A204.1 (cell line): Measurements from ENCODE around the gene CLEC17A.
"Not testable (repeated sequence)": the region's sequence is repeated elsewhere in the genome, so short reads cannot be mapped to it uniquely, and the experiment has no call there.

Source experiments
- FAIRE-seq: peaks from 2 replicates; lab custom pipeline; 2012; peaks lifted over from hg19 to GRCh38; lab: Jason Lieb, UNC

CLEC17A gene

DNA sequence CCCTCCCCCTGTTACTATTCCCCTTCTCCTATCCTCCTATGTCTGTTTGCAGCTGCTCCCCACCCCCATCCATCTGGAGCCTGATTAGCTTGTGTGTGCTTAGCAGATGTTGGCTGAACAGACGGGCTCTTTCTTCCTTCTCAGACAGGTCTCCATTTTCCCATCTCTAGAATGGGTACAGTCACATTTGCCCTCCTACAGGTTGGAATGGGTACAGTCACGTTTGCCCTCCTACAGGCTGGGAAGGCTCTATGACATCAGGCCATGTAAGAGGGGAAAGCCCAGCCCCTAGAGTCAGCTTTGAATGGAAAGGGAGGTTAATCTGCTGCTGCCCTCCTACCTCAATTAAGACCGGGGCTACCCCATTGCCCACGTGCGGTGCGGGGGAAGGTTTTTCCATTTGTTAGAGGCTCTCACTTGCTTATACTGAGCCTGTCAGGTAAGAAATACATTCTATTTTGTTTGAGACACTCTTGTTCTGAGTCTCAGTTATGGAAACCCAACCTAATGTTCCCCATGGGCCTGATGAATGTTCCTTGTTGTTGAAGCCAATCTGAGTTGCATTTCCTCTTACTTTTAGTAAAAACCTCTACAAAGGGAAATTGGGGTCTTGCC is 2.2 kb upstream of the CLEC17A start:
- no peak for FAIRE-seq

GRCh38 chr19:14584372-14584771 is 1.5 kb downstream of the CLEC17A start:
- FAIRE-seq: not testable (repeated sequence)

GRCh38 chr19:14585187-14585586 is 2.3 kb downstream of the CLEC17A start:
- not testable (repeated sequence) for FAIRE-seq

DNA sequence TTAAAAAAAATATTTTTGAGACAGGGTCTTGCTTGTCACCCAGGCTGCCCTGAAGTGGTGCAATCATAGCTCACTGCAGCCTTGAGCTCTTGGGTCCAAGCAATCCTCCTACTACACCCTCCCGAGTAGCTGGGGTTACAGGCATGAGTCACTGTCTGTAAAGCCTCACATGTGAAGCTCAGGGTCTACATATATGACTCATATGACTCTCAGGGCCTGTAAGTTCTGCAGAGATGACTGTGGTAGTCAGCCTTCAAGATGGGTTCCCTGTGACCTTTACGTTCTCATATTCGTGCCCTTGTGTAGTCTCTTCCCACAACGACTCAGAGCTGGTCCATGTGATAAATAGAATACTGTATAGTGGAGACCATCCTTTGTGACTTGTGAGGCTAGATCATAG is 6.5 kb downstream of the CLEC17A start:
- FAIRE-seq: not testable (repeated sequence)

DNA sequence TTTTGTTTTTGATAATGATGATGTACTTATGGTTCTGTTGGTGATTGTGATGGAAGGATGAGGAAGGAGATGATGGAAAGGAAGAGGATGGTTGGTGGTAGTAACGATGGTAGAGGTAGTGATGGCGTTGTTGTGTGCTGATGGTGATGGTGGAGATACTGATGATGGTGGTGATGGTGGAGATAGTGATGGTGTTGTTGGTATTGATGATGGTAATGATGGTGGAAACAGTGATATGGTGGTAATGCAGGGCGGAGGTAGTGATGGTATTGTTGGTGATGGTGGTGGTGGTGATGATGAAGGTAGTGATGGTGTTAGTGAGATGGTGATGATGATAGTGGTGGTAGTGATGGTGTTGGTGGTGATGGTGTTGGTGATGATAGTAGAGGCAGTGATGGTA is 12.7 kb downstream of the CLEC17A start:
- FAIRE-seq: no peak

- FAIRE-seq: no peak
Observed at GRCh38 chr19:14599548-14600147, 16.8 kb downstream of the CLEC17A start.

DNA sequence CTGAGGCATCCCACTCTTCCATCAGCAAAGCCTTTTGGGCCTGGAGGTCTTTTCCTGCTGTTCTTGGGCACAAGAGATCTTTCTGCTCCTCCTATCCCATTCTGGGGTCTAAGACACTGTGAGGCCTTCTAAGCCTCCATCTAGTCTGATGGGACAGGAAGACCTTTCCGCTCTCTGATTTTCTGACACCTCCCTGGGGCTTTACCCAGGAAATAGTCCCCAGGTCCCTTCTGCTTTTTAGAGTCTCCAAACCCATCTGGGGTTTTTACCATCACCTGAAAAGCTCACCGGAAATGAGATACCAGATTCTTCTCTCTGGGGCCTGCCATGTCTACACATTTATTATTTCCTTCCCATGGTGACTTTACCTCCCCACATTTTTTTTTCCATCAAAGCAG is 21.1 kb downstream of the CLEC17A start:
- FAIRE-seq: no peak

GRCh38 chr19:14606627-14607026 is 23.7 kb downstream of the CLEC17A start:
- FAIRE-seq: no peak

GRCh38 chr19:14611051-14611450 is 28.2 kb downstream of the CLEC17A start:
- no peak for FAIRE-seq

DNA sequence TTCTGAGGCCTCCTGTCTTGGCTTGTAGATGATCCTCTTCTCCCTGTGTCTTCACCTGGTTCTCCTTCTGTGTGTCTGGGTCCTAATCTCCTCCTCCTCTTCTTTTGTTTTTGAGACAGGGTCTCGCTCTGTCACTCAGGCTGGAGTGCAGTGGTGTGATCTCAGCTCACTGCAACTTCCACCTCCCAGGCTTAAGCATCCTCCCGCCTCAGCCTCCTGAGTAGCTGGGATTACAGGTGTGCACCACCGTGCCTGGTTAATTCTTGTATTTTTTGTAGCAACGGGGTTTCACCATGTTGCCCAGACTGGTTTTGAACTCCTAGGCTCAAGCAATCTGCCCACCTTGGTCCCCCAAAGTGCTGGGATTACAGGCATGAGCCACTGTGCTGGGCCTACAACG is 29.4 kb downstream of the CLEC17A start:
- not testable (repeated sequence) for FAIRE-seq

DNA sequence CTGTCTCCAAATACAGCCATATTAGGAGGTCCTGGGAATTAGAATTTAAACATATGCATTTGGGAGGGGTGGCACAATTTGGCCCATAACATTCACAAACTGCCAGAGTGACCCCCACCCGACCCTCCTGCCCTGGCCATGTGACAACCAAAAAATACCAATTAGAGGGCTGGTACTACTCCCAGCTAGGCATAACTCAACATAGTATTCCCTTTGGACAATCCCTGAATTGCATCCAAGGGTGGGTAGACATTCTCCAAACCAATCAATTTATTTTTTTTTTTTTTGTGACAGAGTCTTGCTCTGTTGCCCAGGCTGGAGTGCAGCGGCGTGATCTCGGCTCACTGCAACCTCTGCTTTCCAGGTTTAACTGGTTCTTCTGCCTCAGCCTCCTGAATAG is 29.8 kb downstream of the CLEC17A start:
- FAIRE-seq: no peak

- not testable (repeated sequence) for FAIRE-seq
Observed at GRCh38 chr19:14613399-14614098, 30.7 kb downstream of the CLEC17A start.

GRCh38 chr19:14614099-14614412 is 31.2 kb downstream of the CLEC17A start:
- no peak for FAIRE-seq

DNA sequence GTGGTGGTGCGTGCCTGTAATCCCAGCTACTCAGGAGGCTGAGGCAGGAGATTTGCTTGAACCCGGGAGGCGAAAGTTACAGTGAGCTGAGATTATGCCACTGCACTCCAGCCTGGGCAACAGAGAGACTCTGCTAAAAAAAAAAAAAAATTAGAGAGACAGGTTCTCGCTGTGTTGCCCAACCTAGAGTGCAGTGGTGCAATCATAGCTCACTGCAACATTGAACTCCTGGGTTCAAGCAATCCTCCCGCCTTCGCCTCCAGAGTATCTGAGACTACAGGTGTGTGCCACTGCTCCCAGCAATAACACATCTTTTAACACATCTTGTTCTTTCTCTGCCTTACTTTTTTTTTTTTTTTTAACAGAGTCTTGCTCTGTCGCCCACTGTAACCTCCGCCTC is 32.7 kb downstream of the CLEC17A start:
- no peak for FAIRE-seq

DNA sequence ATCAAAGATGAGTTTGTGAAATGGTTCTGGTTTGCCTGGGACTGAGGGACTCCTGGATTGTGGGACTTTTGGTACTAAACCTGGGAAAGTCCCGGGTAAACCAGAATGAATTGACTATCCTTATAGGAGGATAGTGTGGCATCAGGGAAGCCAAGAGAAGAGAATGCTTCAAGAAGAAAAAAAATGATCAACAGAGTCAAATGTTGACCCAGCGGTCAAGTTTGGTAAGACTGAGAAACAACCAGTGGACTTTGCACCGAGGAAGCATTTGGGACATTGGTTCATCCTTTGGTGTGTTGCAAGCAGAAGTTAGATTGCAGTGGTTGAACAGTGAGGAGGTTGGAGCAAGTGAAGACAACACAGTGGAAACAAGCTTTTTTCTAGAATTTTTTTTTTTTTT is 33.5 kb downstream of the CLEC17A start:
- no peak for FAIRE-seq

GRCh38 chr19:14619404-14619803 is 36.5 kb downstream of the CLEC17A start:
- no peak for FAIRE-seq

- not testable (repeated sequence) for FAIRE-seq
Observed at GRCh38 chr19:14624491-14624890, 41.6 kb downstream of the CLEC17A start.

GRCh38 chr19:14629557-14629956 is 46.7 kb downstream of the CLEC17A start:
- FAIRE-seq: no peak

DNA sequence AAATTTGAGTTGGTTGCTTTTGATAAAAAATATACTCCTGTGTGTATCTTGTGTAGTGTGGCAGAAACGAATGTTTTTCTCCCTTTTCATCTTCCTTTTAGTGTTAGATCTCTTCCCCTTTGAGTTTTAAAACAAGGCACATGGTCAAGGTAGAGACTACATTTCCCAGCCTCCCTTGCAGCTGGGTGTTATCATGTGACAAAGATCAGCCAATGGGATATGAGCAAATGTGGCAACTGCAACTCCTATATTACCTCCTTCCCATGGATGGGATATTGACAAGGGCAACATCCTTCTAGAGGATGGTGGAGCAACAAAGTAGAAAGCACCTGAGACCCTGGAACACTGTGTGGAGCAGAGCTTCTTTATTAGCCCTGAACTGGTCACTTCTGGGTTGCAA is 49.4 kb downstream of the CLEC17A start:
- no peak for FAIRE-seq

DNA sequence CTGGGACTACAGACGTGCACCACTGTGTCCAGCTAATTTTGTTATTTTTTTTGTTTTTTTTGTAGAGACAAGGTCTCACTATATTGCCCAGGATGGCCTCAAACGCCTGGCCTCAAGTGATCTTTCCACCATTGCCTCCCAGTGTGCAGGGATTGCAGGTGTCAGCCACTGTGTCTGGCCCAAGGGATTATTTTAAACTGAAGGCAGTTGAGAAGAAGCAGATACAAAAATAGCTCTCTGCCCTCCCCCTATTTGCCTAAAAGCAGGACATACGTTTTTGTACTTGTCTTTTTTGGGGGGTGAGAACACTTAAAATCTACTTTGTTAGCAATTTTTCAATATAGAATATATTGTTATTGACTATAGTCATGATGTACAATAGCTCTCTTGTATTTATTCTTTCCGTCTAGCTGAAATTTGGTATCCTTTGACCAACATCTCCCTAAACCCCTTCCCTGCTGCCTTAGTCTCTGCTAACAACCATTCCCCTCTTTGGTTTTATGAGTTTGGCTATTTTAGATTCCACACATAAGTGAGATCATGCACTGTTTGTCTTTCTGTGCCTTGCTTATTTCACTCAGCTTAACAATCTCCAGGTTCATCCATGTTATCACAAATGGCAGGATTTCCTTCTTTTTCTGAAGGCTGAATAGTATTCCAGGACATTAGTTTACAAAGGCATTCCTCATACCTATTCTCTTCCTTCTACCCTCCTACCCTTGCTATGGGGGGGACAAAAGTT is 56.8 kb downstream of the CLEC17A start:
- no peak for FAIRE-seq

DNA sequence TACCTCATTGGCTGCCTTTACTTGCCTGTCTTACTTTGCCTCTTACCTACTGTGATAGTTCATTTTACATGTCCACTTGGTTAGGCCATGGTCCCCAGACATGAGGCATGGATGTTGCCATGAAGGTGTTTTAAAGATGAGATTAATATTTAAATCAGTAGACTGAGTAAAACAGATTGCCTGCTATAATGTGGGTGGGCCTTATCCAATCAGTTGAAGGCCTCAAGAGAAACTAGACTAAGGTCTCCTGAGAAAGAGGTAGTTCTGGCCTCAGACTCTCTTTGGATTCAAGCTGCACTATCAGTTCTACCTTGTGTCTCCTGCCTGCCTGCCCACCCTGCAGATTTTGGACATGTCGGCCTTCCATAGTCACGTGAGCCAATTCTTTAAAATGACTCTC is 65.6 kb downstream of the CLEC17A start:
- no peak for FAIRE-seq

DNA sequence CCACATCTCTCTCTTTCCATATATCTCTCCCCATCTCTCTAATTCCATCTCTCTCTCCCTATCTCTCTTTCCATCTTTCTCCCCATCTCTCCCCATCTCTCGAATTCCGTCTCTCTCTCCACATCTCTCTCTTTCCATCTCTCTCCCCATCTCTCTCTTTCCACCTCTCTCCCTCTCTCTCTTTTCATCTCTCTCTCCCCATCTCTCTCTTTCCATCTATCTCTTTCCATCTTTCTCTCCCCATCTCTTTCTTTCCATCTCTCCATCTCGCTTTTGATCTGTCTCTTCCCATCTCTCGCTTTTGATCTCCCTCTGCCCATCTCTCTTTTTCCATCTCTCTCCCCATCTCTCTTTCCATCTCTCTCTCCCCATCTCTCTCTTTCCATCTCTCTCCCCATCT is 66.1 kb downstream of the CLEC17A start:
- no peak for FAIRE-seq

DNA sequence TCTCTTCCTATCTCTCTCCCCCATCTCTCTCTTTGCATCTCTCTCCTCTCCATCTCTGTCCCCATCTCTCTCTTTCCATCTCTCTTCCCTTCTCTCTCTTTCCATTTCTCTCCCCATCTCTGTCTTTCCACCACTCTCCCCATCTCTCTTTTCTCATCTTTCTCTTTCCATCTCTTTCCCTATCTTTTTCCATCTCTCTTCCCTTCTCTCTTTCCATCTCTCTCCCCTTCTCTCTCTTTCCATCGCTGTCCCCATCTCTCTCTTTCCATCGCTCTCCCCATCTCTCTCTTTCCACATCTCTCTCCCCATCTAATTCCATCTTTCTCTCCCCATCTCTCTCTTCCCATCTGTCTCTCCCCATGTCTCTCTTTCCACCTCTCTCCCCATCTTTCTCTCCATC is 67.3 kb downstream of the CLEC17A start:
- FAIRE-seq: no peak
